Activated T-cell treated with anti-CD3 and anti-CD28 coated beads for 4 hours (primary cell): ENCODE results near the gene ELK3.
"Not testable (repeated sequence)": the region's sequence is repeated elsewhere in the genome, so short reads cannot be mapped to it uniquely, and the experiment has no call there.

Experiments
- DNase-seq: peaks from one replicate; pipeline ENCODE4 v3.0.0-alpha.2; 2020

ELK3 gene

DNA sequence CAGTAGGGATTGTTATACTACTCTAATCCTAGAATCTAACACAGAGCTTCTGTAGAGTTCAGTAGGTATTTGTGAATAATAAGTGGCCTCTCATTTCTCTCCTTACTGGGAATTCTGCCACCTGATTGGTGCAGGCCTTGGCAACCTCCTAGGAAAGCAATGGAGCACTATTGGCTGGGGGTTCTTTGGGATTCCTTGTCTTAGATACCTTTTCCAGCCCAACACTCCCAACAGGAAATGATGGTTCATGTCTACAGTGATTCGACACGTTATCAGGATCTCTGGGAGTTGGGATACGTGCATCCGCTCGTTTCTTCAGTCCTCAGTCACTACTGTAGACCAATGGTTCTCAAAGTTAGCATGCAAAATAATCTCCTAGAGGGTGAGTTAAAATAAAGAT lies 67.4 kb downstream of the ELK3 start:
- no peak for DNase-seq

DNA sequence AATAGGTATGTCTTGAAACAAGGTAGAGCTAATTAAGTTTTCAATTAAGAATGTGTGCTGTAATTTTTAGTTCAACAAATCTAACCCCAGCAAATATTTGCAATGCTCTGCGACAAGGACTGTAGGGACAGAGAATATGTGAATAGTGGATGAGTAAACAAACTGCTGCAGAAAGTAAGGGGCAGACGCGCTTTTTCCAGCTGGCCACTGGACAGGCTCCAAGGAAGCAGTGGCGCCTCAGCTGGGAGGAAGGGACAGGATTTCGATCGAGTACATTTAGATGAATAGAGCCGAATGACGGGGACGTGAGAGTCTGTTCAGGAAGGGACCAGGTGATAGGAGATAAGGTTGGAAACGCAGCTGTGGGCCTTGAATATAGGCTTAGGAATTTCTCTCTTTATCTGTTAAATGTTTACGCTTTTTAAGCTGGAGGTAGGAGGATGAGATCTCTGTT lies 69.3 kb downstream of the ELK3 start:
- no peak for DNase-seq

DNA sequence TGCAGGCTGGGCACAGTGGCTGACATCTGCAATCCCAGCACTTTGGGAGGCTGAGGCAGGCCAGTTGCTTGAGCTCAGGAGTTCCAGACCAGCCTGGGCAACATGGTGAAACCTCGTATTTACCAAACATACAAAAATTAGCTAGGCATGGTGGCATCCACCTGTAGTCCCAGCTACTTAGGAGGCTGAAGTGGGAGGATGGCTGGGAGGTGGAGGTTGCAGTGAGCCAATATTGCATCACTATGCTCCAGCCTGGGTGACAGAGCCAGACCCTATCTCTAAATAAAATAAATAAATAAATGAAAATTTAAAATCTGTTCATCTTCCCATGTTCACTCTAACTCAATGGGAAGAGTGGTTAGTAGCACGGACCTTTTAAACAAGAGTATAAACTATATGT lies 71.2 kb downstream of the ELK3 start:
- DNase-seq: no peak

DNA sequence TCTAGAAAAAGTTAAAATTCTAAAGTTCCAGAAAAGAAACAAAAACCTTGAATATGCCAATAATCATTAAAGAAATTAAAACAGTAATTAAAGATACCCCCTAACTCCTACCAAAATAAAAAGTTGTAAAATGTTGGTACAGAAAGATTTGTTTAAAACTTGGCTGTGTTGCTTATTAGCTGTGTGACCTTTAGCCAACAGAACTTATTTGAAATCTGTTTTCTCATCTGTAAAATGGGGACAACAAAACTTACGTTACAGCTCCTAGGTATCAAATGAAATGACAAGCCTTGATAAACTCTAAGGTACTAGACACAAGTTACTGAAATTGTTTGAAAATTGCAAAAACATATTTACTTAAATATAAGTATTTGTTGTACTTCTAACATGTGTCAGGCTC lies 71.7 kb downstream of the ELK3 start:
- no peak for DNase-seq

DNA sequence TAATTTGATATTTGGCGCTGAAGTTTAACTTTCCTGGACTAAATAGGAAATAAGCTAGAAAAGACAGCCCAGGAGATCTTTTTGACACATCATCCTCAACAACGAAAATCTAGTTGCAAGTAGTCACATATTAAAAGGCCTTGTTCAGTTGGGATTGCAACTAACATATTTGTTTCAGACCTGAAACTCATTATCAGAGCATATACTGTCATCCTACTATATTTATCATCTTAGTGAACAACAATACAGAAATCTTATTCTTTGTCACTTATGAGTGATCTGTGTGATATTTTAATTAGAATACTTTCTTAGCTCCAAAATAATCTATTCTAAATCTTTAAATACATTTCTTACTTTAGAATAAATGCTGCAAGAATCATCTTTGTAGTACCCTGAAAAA lies 72.1 kb downstream of the ELK3 start:
- no peak for DNase-seq

DNA sequence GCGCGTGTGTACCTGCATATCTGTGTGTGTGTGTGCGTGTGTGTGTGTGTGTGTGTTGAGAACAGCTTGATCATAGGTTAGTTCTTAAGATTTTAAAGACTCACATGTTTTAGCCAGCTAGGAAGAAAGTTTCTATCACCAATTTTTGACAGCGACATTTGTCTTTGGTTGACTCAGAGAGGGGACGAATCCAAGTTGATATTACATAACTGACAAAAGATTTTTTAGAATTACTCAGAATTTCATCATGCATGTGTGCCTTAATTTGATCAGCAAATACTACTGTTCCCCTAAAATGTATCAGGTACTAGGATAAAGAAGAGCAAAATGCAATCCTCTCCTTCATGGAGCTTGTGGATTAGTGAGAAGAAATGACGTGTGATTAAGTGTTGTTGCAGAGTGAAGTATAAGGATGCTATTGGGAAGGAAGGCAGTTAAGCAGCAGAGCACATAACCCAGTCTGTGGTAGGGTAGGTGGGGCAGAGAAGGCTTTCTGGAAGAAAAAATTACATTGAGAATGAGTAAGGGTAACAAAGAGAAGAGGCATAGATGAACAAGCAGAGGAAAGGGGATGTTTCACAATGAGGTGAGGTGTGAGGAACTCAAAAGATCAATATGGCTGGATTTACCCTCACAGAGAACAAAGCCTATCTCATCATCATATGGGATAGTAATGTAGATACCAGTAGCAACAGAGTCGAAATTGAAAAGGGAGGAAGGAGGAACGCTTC lies 77.5 kb downstream of the ELK3 start:
- no peak for DNase-seq

DNA sequence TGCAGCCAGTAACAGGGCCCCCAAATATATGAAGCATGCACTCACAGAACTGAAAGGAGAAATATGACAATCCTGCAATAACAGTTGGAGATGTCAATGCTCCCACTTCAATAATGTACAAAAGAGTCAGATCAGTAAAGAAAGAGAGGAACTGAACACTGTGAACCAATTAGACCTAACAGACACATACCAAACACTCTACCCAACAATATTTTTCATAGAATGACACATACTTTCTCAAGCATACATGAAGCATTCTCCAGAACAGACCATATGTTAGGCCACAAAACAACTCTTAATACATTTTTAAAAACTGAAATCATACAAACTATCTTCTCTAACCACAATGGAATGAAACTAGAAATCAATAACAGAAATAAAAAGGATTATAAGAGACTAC lies 80.2 kb downstream of the ELK3 start:
- no peak for DNase-seq

DNA sequence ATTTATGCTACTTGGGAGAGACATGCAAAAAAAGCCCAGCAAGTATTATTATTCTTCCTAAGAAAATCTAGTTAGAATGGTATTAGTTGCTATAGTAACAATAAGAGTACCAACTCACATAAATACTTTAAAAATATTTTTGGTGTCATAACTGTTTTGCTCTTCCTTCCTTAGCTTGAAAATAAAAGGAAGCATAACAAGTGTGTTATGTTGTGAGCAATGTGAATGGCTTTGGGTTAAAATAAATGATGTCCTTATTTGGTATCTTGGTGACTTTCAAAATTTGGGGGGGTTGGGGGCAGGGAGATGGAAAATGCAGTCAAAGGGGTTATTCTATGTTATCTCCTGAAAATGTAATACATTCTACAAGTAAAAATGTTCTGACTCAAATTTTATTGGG lies 91.0 kb downstream of the ELK3 start:
- no peak for DNase-seq

DNA sequence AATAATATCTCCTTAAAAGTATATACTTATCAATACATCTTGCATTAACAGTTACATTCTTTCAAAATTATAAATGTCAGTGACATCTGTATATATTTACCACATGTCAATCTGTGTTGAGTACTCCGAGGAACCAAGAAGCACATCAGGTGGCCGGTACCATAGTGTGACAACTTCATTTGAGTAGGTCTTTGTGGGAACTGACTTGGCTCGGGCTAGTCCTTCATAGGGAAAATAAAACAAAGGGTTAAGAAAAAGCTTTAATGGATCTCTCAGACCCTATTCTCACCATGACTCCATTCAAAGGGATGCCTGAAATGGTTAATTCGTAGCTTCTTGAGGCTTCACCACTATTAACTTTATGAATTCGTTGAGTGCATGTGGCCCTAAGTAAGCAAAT lies 94.9 kb downstream of the ELK3 start:
- DNase-seq: no peak

DNA sequence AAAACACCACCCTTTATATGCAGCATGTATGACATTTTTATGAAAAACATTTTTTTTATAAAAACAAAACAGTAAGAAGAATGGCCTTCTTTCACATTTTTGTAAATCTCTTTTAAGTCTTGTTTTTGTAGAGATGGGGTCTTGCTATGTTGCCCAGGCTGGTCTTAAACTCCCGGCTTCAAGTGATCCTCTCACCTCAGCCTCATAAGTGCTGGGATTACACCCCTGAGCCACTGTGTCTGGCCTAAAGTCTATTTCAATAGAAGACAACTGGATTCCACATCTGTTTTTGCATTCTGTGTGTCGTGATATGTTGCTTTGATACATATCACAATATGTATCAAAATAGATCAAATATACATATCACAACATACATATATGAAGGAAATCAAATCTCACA lies 98.9 kb downstream of the ELK3 start:
- DNase-seq: no peak

DNA sequence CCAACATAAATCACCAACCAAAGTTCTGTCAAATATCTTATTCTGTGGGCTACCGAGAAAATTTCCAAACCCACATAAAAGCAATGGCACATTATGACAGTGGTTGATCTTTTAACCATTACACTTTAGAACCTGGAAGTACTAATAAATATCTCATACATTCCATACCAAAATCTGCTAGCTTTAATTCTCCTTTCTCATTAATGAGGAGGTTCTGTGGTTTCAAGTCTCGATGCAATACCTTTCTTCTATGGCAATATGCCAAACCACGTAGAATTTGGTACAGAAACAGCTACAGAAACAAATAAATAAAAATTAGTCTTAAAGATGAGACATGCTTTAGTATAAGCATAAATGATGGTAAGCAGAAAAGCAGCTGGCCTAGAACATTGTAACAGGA lies 100.7 kb downstream of the ELK3 start:
- no peak for DNase-seq

DNA sequence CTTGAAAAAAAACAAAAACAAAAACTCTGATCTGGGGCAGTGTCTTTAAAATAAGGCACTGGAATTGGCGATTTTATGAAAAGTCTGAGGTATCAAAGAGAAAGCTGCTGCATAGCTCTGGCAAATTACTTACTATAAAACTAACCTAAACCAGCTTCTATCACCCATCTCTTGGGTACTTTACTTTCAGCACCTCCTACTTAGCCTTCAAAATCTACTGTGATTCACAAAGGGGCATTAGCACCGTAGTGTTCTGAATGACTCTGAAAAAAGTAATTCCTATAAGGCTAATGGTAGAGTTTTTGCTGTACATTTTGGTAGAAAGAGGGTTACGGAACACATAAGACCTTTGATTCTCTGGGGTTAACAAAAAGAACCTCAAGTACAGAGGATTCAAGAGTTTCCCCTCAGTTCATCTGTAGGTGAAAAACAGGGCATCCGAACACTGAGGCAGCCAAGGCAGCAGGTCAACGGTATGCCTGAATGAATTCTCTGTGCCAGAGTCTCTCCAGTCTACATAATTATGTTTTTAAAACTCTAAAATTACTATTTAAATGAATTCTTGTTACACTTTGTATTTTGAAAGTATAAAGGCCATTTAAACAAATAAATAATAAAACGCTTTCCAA lies 101.5 kb downstream of the ELK3 start:
- DNase-seq: no peak

DNA sequence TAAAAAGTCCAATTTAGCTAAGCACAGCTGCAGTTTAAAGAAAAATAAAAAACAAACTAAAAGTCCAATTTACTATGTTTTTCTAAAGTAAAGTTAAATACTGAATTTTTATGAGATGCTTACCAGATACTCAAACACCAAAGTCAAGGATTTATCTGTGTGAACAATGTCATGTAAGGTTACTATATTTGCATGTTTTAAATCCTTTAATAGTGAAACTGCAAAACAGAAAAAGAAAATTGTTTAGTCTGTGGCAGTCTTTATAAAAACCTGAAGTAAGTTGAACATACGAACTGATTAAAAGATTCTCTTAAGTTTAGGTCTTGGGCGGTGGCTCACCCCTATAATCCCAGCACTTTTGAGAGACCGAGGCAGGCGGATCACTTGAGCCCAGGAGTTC lies 103.3 kb downstream of the ELK3 start:
- no peak for DNase-seq

DNA sequence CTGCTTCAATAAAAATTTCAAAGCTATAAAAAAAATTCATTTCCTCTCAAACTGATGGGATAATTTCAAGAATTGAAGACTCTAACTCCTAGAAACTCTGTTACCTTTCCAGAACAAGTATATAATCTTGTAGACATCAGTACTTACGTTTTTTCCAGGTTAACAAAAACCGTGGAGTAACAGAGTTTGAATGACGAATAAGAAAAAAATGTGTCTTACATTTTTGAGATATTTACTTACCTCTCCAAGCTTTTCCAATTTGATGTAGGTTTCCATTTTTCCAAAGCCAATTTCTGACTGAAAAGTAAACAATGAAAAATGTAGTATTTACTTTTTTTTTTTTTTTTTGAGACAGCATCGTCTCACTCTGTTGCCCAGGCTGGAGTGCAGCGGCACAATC lies 105.9 kb downstream of the ELK3 start:
- no peak for DNase-seq

DNA sequence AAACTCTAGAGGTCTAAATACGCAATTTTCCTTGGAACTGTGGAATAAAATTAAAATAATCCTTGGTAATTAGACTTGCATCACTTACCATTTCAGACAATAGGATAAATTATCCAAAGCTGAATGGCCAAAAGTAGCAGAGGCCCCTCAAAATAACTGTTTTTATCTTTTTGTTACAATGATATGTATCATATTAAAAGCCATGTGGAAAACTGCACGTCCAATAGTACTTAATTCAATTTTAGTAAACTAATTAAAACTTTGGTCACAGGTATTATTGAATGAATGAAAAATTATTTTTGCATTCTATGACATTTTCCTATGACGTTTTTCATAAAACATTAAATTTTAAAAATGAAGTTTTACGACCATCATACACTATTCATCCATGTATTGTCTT lies 107.6 kb downstream of the ELK3 start:
- DNase-seq: no peak

DNA sequence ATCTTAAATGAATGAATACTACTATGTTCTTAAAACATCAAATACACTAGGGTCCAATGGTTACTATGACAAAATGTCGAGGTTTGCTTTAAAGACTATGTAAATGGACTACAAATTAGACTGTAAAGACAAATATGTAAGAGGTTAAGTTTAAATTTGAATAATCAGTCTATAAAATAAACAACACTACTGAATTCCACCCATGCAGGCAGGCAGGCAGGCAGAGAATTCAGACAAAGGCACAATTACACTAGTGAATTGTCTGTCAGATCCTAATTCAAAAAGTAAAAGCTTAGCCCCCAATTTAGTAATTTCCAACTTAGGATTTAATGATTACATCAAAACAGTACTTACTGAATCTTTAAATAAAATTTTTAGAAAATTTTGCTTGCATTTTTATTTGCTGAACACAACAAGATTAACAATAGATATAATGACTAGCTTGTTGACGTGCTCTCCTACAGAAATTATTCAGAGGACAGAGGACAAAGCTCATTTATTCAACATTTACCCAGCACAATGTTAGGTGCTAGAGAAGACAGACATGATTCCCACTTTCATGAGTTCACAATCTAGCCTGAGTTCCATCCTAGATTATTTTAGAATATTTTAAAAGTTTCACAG lies 108.6 kb downstream of the ELK3 start:
- no peak for DNase-seq

DNA sequence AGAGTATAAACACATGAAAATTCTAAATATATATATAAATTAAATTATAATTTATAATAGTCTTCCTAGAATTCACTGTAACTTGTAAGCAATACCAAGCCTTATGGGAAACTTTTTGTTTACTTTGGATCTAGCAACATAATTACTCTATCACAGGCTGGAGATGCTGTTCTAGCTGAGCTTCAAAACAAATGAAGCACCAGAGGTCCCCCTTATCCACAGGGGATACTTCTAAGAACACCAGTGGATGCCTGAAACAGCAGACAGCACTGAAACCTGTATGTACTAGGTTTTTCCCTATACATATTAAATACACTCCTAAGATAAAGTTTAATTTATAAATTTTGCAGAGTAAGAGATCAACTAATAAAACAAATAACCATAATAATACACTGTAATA lies 109.5 kb downstream of the ELK3 start:
- DNase-seq: no peak

DNA sequence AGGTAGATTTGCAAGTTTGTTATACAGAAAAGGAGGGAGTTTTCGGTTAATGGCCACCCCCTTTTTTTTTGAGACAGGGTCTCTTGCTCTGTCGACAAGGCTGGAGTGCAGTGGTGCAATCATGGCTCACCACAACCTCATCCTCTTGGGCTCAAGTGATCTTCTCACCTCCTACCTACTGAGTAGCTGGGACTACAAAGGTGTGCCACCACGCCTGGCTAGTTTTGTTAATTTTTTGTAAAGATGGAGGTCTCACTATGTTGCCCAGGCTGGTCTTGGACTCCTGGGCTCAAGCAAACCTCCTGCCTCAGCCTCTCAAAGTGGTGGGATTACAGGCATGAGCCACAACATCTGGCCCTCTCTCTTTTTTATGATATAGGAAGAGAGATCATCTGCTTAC lies 111.5 kb downstream of the ELK3 start:
- DNase-seq: no peak

DNA sequence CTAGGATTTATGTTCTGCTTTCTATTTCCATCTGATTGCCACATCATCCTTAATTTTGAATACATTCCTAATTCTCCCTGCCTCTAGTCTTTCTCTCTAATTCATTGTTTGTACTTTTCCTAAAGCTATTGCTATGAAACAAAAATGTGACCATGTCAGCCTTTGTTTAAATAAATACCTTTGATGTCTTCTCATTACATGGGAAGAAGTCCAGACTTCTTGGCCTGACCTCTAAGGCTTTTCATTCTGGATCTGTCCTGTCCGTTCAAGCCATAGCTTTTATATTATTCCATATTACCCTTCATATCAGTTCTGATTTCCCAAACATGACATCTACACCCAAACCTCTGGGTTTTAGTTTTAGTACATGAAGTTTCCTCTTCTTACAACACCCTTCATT lies 114.7 kb downstream of the ELK3 start:
- DNase-seq: no peak

DNA sequence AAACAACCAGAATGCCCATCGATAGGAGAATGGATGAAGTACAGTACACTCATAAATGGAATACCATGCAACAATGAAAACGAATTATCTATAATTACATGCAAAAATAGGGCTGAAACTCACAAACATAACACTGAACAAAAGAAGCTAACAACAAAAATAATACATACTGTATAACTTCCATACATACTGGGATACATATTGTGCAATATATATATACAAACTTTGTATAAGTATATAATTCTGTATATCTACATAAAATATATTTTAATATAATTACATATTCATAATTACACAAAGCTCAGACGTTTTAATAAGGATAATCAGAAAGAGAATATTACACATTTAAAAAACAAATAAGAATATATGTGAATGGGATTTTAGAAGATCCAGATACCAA lies 115.9 kb downstream of the ELK3 start:
- DNase-seq: no peak

DNA sequence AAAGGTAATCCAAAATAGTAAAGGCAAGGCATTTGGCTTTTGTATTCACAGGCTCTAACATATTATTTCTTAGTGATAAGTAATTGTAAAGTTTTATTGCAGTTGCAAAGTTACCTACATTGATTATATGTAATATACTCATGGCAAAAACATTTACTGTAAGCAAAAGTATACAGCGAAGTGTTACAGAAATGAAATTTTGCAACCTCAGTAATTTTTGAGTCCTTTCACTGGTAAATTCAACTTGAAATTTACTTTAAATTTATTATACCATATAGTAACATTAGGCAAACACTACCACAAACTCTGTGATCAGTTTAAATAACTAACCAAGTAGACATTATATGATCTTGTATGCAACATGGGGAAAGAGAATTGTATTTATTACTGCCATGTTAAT lies 117.0 kb downstream of the ELK3 start:
- DNase-seq: no peak

DNA sequence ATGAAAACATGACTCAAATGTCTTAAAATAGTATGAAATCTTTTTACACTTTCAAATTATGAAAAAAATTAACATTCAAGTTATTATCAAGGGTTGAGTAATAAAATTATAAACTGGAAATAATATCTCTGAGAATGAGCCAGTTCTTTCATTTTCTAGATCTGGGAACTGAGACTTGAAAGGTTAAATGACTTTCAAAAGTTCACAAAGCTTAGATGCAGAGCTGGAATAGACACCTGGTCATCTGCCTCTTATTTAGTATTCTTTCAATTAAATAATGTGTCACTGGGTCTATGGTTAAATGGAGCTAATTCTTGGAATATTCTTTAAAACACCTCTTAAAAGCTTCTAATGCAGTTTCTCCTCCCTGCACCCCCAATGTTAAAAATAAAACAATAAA lies 119.4 kb downstream of the ELK3 start:
- no peak for DNase-seq

DNA sequence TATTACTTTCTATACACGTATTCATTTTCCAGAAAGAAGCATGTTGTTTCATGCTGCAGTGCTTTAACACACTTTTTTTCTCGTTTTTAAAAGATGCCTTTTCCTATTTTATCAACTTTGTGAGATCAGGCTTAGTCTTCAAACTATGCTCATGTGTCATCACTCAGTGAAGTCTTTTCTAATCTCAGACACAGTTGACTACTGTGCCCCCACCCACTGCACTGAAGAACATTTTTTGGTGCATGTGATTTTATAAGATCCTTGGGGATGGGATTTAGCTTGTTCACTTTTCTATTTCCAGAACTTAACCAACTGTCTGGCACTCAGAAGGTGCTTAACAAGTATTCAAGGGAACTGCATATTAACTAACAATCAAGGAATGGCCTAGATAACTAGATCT lies 120.5 kb downstream of the ELK3 start:
- no peak for DNase-seq

DNA sequence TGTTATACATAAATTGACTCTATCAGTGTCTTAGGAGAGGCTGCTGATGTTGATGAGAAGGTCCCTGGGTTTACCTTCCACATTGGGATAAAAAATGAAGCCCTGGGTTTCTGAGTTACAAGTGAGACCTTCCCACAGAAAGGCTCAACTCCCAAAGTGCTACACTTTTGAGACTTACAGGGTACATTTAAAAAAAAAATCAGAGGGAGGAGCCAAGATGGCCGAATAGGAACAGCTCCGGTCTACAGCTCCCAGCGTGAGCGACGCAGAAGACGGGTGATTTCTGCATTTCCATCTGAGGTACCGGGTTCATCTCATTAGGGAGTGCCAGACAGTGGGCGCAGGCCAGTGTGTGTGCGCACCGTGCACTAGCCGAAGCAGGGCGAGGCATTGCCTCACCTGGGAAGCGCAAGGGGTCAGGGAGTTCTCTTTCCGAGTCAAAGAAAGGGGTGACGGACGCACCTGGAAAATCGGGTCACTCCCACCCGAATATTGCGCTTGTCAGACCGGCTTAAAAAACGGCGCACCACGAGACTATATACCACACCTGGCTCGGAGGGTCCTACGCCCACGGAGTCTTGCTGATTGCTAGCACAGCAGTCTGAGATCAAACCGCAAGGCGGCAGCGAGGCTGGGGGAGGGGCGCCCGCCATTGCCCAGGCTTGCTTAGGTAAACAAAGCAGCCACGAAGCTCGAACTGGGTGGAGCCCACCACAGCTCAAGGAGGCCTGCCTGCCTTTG lies 121.7 kb downstream of the ELK3 start:
- not testable (repeated sequence) for DNase-seq
